Lower leg skin (tissue), 4 donors: ENCODE data around the gene PARD6B. TPM values are rescaled to one million over a fixed set of nuclear protein-coding genes. Genes with fewer than 3 reads are reported as not detected.

Source experiments
- DNase-seq, 2 donors: peaks; one replicate each; pipeline ENCODE4 v3.0.0-alpha.2; 2019; ENCODE audit warnings: low spot score in 2 of 2
- H3K4me3 ChIP-seq: fragments of 200-600 bp; sonication (generic); 2 replicates; pipeline ENCODE4 v1.5.1; 2017; ENCODE audit warnings: mild to moderate bottlenecking, low read depth; ENCODE audit not compliant: poor library complexity, severe bottlenecking
- POLR2A ChIP-seq, 2 donors: fragments of 450-650 bp; IDR thresholded peaks; one replicate each; pipeline ENCODE4 v1.6.1; 2016 to 2017; ENCODE audit warnings: antibody characterized with exemption in 2 of 2, mild to moderate bottlenecking in 1 of 2, moderate library complexity in 1 of 2
- WGBS, 2 donors: methylation state at CpG; one replicate each; pipeline ENCODE4 v1.1.5; 2018; 5-methylcytosine and 5-hydroxymethylcytosine counted together
- intact Hi-C: fragments of 100-400 bp; cut with DNase I; formaldehyde crosslinking; loops from one replicate; pipeline ENCODE4 v1.15.0; 2023; ENCODE audit warnings: low total_unique reads
- total RNA-seq, 4 donors: library from RNA; depleted of rRNA; stranded (reverse); fragments of >200 nt; gene quantifications; one replicate each; pipeline ENCODE4 v1.1.0, GENCODE V29; 2016
- TF ChIP-seq, protein P1 (sequence below), 3 donors: fragments of 450-650 bp; IDR thresholded peaks; one replicate each; pipeline ENCODE4 v1.5.1; 2016; ENCODE audit warnings: antibody characterized with exemption in 3 of 3, mild to moderate bottlenecking in 3 of 3, moderate library complexity in 2 of 3

The PARD6B gene
- total RNA-seq, 4 donors from 2014 or later = 10.5 to 11.8 (median 10.9) TPM

DNA sequence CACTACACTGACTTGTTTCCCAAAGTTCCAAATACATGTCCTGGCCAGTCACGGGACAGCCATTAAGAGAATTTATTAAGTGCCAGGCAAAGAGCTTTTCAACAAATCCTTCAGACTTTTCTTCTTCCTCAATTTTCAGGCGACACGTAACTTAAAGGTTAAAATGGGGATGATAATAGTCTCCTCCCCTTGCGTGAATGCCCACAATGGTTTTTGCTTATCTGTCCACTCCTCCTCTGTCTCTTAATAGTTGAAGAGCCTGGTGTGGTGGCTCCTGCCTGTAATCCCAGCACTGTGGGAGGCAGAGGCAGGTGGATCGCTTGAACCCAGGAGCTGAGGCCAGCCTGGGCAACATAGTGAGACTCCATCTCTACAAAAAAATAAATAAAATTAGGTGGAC, 11.4 kb upstream of the PARD6B start:
- no peak overlapping the region for H3K4me3 ChIP-seq
- no peak for DNase-seq
- 83 to 89% methylated on average over 5 of the region's 5 CpGs for WGBS, 2 donors
- intact Hi-C loops = no loop called here
- TF ChIP-seq, protein P1, sequence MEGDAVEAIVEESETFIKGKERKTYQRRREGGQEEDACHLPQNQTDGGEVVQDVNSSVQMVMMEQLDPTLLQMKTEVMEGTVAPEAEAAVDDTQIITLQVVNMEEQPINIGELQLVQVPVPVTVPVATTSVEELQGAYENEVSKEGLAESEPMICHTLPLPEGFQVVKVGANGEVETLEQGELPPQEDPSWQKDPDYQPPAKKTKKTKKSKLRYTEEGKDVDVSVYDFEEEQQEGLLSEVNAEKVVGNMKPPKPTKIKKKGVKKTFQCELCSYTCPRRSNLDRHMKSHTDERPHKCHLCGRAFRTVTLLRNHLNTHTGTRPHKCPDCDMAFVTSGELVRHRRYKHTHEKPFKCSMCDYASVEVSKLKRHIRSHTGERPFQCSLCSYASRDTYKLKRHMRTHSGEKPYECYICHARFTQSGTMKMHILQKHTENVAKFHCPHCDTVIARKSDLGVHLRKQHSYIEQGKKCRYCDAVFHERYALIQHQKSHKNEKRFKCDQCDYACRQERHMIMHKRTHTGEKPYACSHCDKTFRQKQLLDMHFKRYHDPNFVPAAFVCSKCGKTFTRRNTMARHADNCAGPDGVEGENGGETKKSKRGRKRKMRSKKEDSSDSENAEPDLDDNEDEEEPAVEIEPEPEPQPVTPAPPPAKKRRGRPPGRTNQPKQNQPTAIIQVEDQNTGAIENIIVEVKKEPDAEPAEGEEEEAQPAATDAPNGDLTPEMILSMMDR (IDR thresholded peaks at IDR 0.05) = no peak

DNA sequence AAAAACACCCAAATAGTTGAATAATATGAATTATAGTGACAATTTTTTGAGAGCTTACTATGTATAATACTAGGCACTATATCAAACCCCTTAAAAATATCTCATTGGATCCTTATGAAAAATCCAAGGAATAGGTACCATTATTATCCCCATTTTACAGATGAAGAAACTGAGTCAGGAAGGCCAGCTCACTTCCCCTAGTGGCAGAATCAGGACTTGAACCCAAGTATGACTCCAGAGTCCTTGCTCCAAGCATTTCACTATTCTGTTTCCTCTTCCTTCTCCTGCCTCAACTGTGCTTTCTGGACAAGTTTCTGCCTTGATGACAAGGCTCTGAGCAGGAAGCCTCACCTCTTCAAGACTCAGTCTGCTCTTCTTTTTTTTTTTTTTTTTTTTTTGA, 10.8 kb upstream of the PARD6B start:
- no peak for DNase-seq
- no peak for TF ChIP-seq POLR2A (IDR thresholded peaks at IDR 0.05)
- TF ChIP-seq, protein P1 (IDR thresholded peaks at IDR 0.05) = no peak
- H3K4me3 ChIP-seq = no peak overlapping the region
- intact Hi-C loops = no loop called here

DNA sequence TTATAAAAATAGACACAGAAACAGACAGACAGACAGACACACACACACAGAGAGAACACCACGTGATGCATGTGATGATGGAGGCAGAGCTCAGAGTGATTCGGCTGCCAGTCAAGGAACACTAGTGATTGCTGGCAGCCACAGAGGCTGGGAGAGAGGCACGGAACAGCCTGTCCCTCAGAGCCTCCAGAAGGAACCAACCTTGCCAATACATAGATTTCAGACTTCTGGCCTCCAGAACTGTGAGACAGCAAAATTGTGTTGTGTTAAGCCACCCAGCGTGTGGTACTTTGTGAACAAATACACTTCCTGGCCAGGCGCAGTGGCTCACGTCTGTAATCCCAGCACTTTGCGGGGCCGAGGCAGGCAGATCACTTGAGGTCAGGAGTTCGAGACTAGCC, 9.5 kb upstream of the PARD6B start:
- 63 to 69% methylated on average over 9 of the region's 9 CpGs for WGBS, 2 donors
- no peak overlapping the region for H3K4me3 ChIP-seq
- intact Hi-C loops = no loop called here
- no peak for TF ChIP-seq POLR2A (IDR thresholded peaks at IDR 0.05)
- TF ChIP-seq, protein P1 (IDR thresholded peaks at IDR 0.05) = no peak
- DNase-seq = peak; percentile 83 to 85

DNA sequence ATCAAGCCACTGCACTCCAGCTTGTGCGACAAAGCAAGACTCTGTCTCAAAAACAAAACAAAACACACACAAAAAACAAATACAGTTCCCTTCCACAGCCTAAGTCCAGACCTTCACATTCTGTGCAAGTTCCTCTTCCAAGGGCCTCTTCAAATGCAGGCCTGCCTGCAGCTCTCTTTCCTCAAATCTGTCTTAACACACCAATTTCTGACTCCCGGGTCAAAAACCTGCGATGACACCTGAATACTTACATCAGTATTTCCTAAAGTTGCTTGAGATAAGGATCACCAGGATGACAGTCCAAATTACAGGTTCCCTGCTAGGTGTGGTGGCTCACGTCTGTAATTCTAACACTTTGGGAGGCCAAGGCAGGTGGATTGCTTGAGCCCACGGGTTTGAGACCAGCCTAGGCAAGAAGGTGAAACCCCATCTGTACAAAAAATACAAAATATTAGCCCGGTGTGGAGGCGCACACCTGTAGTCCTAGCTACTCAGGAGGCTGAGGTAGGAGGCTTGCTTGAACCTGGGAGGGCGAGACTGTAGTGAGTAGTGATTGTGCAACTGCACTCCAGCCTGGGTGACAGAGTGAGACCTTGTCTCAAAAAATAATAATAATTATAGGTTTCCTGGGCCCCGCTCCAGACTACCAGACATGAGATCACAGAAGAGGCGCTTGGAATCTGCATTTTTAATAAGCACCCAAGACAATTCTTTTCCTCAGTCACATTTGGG, 8.8 kb upstream of the PARD6B start:
- 82 to 86% methylated on average over 10 of the region's 10 CpGs for WGBS, 2 donors
- TF ChIP-seq POLR2A (IDR thresholded peaks at IDR 0.05) = no peak
- TF ChIP-seq, protein P1 (IDR thresholded peaks at IDR 0.05) = no peak
- DNase-seq = peak in 1 of 2 donors; percentile 59
- intact Hi-C loops = no loop called here
- H3K4me3 ChIP-seq = no peak overlapping the region

DNA sequence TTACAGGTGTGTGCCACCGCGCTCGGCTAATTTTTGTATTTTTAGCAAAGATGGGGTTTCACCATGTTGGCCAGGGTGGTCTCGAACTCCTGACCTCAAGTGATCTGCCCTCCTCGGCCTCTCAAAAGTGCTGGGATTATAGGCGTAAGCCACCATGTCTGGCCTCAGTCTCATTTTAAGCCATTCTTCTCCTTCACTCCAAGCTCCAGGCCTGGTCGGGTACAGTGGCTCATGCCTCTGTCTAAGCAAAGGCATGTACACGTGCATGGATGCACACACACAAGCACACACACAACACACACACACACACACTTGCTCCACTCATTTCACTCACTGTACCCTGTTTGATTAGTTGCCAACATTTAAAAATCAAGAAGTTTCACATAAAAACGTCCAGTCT, 7.7 kb upstream of the PARD6B start:
- 90% methylated on average over 9 of the region's 9 CpGs for WGBS, 2 donors
- no peak for TF ChIP-seq POLR2A (IDR thresholded peaks at IDR 0.05)
- TF ChIP-seq, protein P1 (IDR thresholded peaks at IDR 0.05) = no peak
- DNase-seq = peak in 1 of 2 donors; percentile 50
- intact Hi-C loops = no loop called here
- no peak overlapping the region for H3K4me3 ChIP-seq
